ENCODE results near the gene SLC5A7.

The SLC5A7 gene

DNA sequence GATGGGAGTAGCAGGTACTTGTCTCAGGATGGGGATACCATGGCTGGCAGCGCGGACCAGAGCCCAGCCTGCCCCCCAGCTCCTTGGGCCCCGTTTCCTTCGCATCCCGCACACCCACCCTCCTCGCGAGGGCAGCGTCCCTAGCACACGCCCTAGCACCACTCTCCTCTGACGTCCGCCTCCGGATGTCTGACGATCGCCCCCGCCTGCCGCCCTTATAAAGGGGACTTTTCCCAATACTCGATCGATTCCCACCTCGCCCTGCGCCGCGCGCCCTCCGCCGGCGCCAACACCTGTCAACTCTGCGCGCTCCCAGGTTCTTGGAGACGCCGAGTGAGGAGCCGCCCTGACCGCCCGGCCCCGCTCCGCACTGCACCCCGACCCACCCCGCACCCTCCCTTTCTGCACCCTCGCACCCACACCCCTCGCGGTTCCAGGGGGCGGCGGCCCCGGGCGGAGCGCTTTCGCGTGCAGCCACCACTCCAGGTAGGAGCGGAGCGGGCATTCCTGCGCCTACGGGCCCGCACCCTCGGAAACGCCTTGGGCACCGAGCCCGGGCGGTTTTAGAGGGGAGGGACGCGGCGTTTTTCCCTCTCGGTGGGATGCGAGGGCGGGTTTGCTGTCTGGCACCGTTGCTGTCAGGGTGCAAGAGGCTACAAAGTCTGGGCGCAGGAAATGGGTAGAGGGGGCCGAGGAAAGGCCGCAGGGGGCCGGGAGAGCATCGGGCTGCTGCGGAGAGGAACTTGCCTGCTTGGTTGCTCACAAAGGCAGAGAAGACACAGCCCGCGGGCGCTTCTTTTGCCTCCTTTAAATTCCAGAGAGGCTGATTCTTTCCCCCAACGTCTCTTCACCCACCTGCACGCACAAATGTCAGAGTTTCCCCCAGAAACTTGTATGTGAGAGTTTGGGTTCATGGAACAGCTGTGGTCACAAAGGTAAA is at the start of gene SLC5A7:
Gene SLC5A7, plus strand, starts transcription at position 247 of the 940 bp plus-strand sequence. CDS start 1,632 bp downstream, outside the sequence.
- no peak for TF ChIP-seq GATA2 (IDR thresholded peaks at IDR 0.05; ENCODE audit: low read depth, low read length)
- no peak for TF ChIP-seq GATA3 (IDR thresholded peaks at IDR 0.05; ENCODE audit: low read depth, low read length)

DNA sequence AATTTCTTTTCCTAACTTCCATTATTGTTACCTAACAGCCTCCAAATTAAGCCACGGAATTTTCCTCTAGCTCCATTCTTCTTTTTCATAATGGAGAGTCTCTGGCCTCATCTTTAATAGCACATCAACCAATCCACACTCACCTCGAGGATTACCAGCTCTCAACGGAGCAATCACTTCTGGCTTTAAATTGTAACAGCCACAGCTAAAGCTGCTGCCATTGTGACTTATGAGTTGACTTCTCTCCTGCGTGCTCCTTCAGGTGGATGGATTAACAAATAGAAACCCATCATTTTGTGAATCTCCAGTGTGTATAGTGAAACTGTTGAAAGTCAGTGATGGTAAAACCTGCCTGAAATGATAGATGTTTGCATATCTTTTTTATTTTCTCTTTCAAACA is 24.9 kb upstream of the SLC5A7 start:
- TF ChIP-seq GATA3 (IDR thresholded peaks at IDR 0.05; ENCODE audit: low read depth, low read length) (no peak), GATA2 (IDR thresholded peaks at IDR 0.05; ENCODE audit: low read depth, low read length) (no peak)

DNA sequence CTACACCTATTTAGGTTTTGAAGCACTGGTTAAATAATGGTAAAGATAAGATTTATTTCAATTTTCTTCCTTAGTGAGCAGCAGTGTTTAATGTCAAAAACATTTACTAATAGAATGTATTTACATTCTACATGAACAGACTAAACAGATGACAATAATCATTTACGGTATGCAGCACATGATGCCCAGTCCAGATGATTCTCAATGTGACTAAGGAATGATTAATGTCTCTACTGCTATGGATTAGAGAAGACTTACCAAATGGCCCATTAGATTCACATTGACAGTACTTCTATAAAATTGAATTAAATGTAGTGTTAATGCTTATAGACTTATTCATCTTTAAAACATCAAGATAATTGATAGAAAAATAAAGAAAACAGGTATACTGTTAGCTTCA is 22.1 kb upstream of the SLC5A7 start:
- TF ChIP-seq GATA3 (IDR thresholded peaks at IDR 0.05; ENCODE audit: low read depth, low read length) (no peak), GATA2 (IDR thresholded peaks at IDR 0.05; ENCODE audit: low read depth, low read length) (no peak)

DNA sequence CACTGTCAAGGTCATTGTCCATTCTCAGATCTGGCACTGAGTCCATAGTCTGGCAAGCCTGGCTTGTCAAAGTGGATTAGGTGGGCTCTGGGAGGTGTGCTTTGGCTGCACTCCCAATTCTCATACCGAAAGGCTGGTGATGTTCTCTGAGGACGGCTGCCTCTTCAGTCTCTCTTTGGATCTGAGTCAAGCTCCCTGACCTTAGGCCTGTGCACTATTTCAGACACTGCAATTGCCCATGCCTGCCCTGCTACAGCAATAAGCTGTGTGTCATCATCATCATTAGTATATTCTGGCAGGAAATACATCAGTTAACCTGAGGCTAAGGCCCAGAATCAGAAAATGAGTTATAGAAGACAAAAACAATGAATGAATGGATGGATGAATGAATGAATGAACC is 1.6 kb upstream of the SLC5A7 start:
- TF ChIP-seq GATA3 (IDR thresholded peaks at IDR 0.05; ENCODE audit: low read depth, low read length) (no peak), GATA2 (IDR thresholded peaks at IDR 0.05; ENCODE audit: low read depth, low read length) (no peak)

DNA sequence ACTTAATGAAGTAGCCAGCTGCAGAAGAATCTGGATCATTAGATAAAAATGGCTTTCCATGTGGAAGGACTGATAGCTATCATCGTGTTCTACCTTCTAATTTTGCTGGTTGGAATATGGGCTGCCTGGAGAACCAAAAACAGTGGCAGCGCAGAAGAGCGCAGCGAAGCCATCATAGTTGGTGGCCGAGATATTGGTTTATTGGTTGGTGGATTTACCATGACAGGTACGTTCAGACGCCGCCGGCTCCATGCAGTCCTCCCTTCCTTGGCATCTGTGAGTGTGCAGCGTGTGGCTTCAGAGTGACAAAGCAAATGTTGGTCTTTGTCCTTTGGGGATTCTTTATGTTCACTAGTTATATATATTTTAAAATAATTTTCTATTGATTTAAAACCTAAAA is 1.8 kb downstream of the SLC5A7 start:
- TF ChIP-seq GATA3 (IDR thresholded peaks at IDR 0.05; ENCODE audit: low read depth, low read length), result no peak
- no peak for TF ChIP-seq GATA2 (IDR thresholded peaks at IDR 0.05; ENCODE audit: low read depth, low read length)

DNA sequence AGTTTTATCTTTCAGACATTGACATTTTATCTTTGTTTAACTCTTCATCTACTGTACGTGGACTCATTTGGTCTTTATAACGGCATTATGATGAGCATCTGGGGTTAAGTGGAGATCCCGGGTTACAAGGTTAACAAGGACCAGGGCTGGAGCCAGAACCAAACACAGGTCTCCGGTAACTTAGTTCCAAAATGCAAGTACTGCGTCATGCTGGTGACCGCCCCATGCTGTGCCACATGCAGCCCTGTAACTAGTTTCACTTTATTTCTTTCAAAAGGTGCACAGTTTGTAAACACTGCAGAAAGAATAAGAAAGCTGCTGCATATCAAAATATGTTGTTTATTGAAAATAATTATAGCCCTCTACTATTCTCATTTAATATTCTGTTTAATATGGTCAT is 3.1 kb downstream of the SLC5A7 start:
- TF ChIP-seq GATA3 (IDR thresholded peaks at IDR 0.05; ENCODE audit: low read depth, low read length) (no peak), GATA2 (IDR thresholded peaks at IDR 0.05; ENCODE audit: low read depth, low read length) (no peak)

DNA sequence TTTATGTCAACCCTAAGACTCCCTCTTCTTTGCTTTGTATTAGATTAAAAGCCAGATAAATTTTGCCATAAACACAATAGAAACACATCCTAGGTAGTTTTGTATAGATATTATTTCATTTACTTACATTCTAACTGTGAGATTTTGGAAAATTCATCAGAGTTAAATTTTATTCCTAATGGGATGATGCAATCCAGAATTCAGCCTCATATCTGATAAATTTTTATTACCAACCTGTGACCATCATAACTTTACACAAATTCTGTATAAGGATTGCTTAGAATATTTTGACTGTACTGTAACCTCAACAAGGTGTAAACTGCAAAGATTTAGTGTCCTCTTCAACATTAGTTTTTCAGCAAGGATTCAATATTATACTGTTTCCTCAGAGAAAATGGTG is 4.4 kb downstream of the SLC5A7 start:
- TF ChIP-seq GATA3 (IDR thresholded peaks at IDR 0.05; ENCODE audit: low read depth, low read length), result no peak
- TF ChIP-seq GATA2 (IDR thresholded peaks at IDR 0.05; ENCODE audit: low read depth, low read length), result no peak

DNA sequence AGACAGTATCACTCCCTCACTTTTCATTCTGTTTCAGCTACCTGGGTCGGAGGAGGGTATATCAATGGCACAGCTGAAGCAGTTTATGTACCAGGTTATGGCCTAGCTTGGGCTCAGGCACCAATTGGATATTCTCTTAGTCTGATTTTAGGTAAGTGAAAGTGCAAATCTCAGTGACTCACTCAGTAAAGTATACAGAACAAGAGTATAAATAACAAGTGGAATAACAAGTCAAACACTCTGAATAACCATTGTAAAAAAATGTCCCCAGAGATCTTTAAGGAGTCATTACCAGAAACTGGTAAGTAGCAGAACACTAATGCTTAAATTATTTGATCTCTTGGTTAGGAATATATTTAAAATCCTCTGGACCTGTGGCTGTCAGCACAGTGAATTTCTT is 5.7 kb downstream of the SLC5A7 start:
- TF ChIP-seq GATA3 (IDR thresholded peaks at IDR 0.05; ENCODE audit: low read depth, low read length) (no peak), GATA2 (IDR thresholded peaks at IDR 0.05; ENCODE audit: low read depth, low read length) (no peak)

DNA sequence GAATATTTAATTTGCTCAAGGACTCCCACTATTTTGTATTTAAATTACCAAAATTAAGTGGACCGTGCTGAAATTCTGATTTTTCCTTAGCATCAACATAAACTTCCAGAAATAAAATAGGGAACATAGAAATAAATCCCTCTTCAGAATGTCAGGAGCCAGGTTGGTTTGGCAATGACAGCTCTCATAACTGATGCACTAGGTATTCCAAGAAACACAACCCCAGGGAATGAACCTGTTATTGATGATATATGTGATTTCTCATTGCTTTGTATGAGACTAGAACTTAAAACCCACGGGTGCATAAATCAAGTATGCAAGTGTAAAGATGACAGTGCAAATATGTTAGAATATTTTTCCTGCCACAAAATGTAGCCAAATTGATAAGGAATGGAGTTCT is 12.8 kb downstream of the SLC5A7 start:
- TF ChIP-seq GATA2 (IDR thresholded peaks at IDR 0.05; ENCODE audit: low read depth, low read length), result no peak
- TF ChIP-seq GATA3 (IDR thresholded peaks at IDR 0.05; ENCODE audit: low read depth, low read length), result no peak

DNA sequence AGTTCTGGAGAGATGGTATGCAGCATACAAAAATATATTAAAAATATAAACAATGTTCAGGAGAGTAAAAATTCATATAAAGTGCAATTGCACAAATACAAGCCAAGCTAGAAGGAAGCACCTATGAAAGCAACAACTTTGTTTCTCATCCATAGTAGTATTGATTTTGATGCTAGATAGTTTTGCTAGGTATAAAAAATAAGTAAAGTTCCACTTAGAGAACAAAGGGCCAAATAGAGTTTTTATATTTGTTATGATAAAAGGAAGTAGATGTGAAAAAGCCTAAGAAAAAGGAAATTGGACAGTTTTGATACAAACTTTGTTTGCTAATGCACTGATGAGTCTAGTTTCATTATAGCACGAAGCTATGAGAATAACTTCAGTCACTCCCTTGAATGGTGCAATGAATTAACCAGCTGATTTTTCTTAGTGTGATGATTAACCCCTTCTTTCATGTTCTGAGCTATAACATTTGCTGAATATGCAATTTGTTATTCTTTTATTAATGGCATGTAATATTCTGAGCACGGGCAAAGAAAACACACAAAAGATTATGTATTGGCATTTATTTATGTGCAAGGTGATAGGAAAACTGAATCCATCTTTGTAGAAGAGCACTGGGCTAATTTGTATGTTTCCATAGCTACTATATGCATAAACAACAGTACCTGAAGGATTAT is 24.7 kb downstream of the SLC5A7 start:
- TF ChIP-seq GATA3 (IDR thresholded peaks at IDR 0.05; ENCODE audit: low read depth, low read length) (no peak), GATA2 (IDR thresholded peaks at IDR 0.05; ENCODE audit: low read depth, low read length) (no peak)

DNA sequence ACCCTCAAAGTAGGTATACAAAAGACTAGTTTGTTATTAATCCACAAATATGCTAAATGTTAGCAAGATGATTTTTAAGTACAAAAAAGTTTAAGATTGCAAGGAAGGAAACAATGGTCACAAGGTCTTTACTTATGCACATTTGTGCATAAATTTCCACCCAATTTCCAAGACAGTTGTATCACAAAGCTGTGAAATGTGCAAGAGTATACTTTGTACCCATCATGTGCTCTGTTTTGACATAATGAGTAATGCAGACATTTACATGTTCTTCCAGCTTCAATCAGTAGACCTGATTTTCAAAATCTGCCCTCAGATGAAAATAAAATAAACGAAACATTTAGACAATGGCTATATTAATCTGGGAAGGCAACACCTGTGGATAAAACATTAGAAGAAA is 27.0 kb downstream of the SLC5A7 start:
- TF ChIP-seq GATA2 (IDR thresholded peaks at IDR 0.05; ENCODE audit: low read depth, low read length) (no peak), GATA3 (IDR thresholded peaks at IDR 0.05; ENCODE audit: low read depth, low read length) (no peak)

DNA sequence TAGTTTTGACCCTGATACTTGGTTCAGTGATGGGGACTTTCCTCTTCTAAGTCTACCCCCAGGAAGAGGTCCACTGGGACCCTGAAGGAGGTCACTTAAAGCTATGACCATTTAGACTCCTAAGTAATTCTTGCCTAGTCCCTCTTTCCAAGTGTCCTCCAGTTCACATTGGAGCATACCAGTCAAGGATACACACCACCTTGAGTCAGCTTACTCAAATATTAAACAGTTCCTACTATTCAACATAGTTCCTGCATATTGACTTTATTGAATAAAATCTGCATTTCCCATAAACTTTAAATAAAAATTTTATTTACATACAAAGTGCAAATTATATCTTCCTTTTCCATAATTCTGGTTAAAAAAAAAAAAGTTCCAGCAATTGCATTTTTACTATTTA is 36.3 kb downstream of the SLC5A7 start:
- TF ChIP-seq GATA2 (IDR thresholded peaks at IDR 0.05; ENCODE audit: low read depth, low read length), result no peak
- TF ChIP-seq GATA3 (IDR thresholded peaks at IDR 0.05; ENCODE audit: low read depth, low read length), result no peak

DNA sequence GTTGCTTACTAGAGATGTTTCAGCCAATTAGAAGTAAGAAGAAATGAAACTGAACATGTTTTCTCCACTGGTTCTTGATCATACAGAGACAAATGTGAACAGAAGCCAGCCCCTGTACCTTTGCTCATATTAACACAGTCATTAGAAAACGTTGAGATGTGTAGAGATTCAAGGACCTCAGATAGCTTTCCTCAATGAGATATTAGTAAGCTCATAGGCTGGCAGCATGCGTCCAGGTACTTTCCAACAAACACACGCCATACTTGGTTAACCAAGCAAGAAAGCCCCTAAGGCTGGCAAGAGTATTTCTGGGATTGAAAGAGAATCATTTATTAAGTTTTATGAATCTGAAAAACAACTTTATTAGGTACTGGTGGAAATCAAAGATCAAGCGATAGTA is 37.5 kb downstream of the SLC5A7 start:
- no peak for TF ChIP-seq GATA2 (IDR thresholded peaks at IDR 0.05; ENCODE audit: low read depth, low read length)
- no peak for TF ChIP-seq GATA3 (IDR thresholded peaks at IDR 0.05; ENCODE audit: low read depth, low read length)

DNA sequence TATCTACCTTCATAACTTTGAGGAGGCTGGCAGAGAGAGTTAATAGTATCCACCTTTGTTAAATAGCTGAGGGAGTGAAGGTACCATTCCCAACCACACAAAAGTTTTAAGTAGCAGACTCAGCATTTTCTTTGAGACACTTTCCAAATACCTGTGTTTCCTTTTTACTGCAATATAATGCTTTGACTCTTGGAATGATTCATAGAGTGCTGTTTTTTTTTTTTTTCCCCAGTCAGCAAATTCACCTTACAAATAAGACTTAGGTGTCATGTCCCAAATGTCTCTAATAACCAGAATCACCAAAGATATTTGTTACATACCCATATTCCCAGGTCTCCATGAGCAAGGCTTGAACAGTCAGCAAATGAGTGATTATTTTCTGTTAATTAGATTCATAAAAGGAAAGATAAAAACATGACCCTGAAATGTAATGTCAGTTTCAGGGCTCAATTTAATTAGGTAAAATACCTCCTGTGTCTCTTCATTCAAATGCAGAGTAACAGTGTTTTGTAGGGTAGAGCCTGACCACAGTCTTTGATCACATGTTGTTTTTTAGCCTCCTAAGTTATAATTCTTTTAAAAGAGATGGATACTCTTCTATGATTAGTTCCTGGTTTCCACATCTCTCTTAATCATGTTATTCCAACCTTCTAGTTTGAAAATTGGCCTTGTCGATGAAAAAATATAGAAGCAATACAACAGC is 39.9 kb downstream of the SLC5A7 start:
- TF ChIP-seq GATA2 (IDR thresholded peaks at IDR 0.05; ENCODE audit: low read depth, low read length) (no peak), GATA3 (IDR thresholded peaks at IDR 0.05; ENCODE audit: low read depth, low read length) (no peak)
